RWPE2 (cell line): ENCODE data around the gene CPD.

ENCODE experiments used
- ATAC-seq: fragments of 200-7000 bp; cut with Tn5 transposase; 3 replicates; pipeline ENCODE4 v1.9.1; 2021; ENCODE audit warnings: low read depth
- DNase-seq: peaks from one replicate; pipeline ENCODE4 v3.0.0-alpha.2; 2020; ENCODE audit warnings: low spot score
- H3K27ac ChIP-seq: fragments of 450-650 bp; 2 replicates; pipeline ENCODE4 v1.5.1; 2017; ENCODE audit warnings: mild to moderate bottlenecking; ENCODE audit not compliant: poor library complexity, severe bottlenecking
- H3K27me3 ChIP-seq: fragments of 250-450 bp; sonication (Bioruptor Pico); 2 replicates; pipeline ENCODE4 v1.5.1; 2021; ENCODE audit warnings: mild to moderate bottlenecking, moderate library complexity; ENCODE audit not compliant: insufficient read depth, poor library complexity, severe bottlenecking
- H3K36me3 ChIP-seq: fragments of 250-450 bp; sonication (Bioruptor Pico); 2 replicates; pipeline ENCODE4 v1.5.1; 2020; ENCODE audit warnings: low read depth, mild to moderate bottlenecking, moderate library complexity
- H3K4me1 ChIP-seq: fragments of 250-450 bp; sonication (Bioruptor Pico); 2 replicates; pipeline ENCODE4 v1.5.1; 2021; ENCODE audit warnings: mild to moderate bottlenecking, moderate library complexity; ENCODE audit not compliant: insufficient read depth, poor library complexity, severe bottlenecking
- H3K4me3 ChIP-seq: fragments of 250-450 bp; sonication (Bioruptor Pico); 2 replicates; pipeline ENCODE4 v1.5.1; 2021; ENCODE audit warnings: mild to moderate bottlenecking, moderate library complexity; ENCODE audit not compliant: severe bottlenecking
- H3K9me3 ChIP-seq: fragments of 250-450 bp; sonication (Bioruptor Pico); 2 replicates; pipeline ENCODE4 v1.5.1; 2021; ENCODE audit warnings: mild to moderate bottlenecking, moderate library complexity; ENCODE audit not compliant: severe bottlenecking
- TF ChIP-seq, protein P1 (sequence below): fragments of 450-650 bp; IDR thresholded peaks from one replicate; pipeline ENCODE4 v1.5.1; 2017; ENCODE audit warnings: mild to moderate bottlenecking, moderate library complexity; ENCODE audit not compliant: poor library complexity, severe bottlenecking

CPD gene

DNA sequence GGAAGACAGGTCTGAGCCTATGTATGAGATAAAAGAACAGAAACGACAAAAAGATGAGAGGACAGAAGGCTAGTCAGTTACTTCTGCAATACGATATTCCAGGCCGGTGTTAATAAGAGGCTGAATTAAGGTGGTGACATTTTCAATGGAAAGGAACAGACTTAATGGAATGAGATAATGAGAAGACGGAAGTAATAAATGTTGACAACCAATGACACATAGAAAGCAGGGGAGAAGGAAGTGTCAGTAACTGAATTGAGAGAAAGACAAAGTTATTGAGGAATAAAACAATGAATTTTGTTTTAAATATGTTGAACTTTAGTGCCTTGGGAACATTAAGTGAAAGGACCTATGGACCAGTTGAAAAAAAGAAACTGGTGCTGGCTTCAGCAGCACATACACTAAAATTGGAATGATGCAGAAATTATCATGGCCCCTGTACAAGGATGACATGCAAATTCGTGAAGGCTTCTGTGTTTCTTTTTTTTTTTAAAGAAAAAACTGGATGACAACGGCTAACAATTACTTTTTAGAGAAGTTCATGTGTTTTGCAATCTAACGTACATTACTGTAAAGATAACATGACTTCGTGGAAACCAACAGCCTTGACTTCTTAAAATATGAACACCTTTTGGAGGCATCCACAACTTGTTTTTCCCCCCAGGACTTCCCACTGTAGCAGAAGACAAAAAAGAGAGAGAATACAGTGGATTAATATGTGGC is 18.5 kb upstream of the CPD start:
- H3K4me1 ChIP-seq = peaks cover 3% of the 10 kb centered on the region
- no peaks in the 10 kb centered on the region for H3K27me3 ChIP-seq
- H3K36me3 ChIP-seq = no peaks in the 10 kb centered on the region
- peaks cover 8% of the 10 kb centered on the region for H3K9me3 ChIP-seq
- DNase-seq = no peak
- H3K4me3 ChIP-seq = no peak overlapping the region
- TF ChIP-seq, protein P1, sequence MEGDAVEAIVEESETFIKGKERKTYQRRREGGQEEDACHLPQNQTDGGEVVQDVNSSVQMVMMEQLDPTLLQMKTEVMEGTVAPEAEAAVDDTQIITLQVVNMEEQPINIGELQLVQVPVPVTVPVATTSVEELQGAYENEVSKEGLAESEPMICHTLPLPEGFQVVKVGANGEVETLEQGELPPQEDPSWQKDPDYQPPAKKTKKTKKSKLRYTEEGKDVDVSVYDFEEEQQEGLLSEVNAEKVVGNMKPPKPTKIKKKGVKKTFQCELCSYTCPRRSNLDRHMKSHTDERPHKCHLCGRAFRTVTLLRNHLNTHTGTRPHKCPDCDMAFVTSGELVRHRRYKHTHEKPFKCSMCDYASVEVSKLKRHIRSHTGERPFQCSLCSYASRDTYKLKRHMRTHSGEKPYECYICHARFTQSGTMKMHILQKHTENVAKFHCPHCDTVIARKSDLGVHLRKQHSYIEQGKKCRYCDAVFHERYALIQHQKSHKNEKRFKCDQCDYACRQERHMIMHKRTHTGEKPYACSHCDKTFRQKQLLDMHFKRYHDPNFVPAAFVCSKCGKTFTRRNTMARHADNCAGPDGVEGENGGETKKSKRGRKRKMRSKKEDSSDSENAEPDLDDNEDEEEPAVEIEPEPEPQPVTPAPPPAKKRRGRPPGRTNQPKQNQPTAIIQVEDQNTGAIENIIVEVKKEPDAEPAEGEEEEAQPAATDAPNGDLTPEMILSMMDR = no peak
- ATAC-seq = no peak
- no peak overlapping the region for H3K27ac ChIP-seq

DNA sequence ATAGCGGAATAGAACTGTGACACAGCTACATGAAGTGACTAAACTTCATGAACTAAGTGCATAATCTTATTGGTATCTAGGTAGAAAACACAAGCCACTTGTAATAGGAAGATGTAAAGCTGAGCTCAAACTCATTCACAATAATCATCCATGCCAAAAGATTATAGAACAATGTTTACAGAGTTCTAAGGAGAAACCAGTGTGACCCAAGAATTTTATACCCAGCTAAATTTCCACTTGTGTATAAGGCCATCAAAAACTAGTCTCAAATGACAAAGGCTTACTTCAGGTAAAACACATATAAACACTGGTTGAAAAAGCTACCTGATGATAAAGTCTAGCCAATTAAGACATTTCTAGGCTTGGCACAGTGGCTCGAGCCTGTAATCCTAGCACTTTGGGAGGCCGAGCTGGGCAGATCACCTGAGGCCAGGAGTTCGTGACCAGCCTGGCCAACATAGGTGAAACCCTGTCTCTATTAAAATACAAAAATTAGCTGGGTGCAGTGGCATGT is 16.9 kb upstream of the CPD start:
- no peaks in the 10 kb centered on the region for H3K36me3 ChIP-seq
- H3K4me3 ChIP-seq = no peak overlapping the region
- no peak for DNase-seq
- H3K9me3 ChIP-seq = peaks cover 8% of the 10 kb centered on the region
- peaks cover 3% of the 10 kb centered on the region for H3K4me1 ChIP-seq
- no peaks in the 10 kb centered on the region for H3K27me3 ChIP-seq
- no peak overlapping the region for H3K27ac ChIP-seq
- no peak for ATAC-seq
- TF ChIP-seq, protein P1 = no peak

DNA sequence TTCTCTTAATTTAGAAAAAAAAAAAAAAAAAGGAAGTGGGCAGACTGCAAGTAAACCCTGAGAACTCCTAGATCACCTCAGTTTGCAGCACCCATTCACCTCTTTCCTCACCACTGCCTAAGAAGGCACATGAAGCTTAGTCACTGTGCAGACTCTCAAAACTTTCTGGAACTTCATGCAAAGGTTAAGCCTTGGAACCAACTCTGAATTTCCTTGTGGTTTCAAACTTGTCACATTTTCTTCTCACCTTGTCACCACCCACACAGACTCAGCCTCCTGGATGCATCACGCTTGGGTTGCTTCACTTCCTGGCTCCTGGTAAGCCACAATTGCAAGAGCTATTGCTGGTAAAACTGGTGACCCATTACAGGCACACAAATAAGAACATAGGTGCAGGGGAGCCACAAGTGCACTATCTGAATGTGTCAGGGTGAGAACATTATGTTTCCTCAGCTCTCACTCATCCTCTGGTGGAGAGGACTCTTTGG is 15.0 kb upstream of the CPD start:
- H3K36me3 ChIP-seq = no peaks in the 10 kb centered on the region
- H3K27me3 ChIP-seq = no peaks in the 10 kb centered on the region
- TF ChIP-seq, protein P1 = no peak
- H3K4me3 ChIP-seq = no peak overlapping the region
- DNase-seq = no peak
- peaks cover 3% of the 10 kb centered on the region for H3K4me1 ChIP-seq
- ATAC-seq = peak; percentile 86
- H3K9me3 ChIP-seq = peaks cover 8% of the 10 kb centered on the region
- no peak overlapping the region for H3K27ac ChIP-seq

DNA sequence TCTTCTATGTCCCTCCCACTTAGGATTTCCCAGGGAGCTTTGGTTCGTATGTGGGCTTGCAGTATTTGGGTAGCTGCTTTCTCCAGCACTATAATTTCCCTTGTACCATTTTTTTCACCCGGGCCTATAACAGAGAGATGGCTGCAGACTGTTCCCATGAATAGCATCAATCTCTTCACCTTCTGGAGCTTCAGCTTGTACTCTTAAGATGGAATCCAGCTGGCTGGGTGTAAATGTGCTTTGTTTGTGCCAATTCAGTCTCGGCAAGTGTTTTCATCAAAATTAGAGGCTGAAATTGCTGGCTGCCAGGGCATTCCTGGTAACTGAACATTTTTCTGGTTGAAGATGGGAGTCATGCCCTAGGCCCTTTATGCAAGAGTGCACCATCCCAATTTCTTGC is 12.2 kb upstream of the CPD start:
- DNase-seq = no peak
- no peaks in the 10 kb centered on the region for H3K27me3 ChIP-seq
- ATAC-seq = no peak

More for the DNA sequence above, 12.2 kb upstream of the CPD start:
- no peaks in the 10 kb centered on the region for H3K36me3 ChIP-seq
- no peak overlapping the region for H3K4me3 ChIP-seq
- H3K9me3 ChIP-seq = peaks cover 4% of the 10 kb centered on the region
- H3K27ac ChIP-seq = no peak overlapping the region
- H3K4me1 ChIP-seq = peaks cover 13% of the 10 kb centered on the region
- TF ChIP-seq, protein P1 = no peak
